ENCODE measurements around the gene SNX24. TPM values are rescaled to one million over a fixed set of nuclear protein-coding genes. Genes with fewer than 3 reads are reported as not detected.

Gene SNX24
- polyA plus RNA-seq, 3 donors = 4.8 to 13.0 (median 5.0) TPM

- 1% methylated on average over 35 to 40 of the region's 40 CpGs for WGBS, 3 donors
- no peak overlapping the region for H3K27ac ChIP-seq (ENCODE audit: low read depth, low read length)
These were observed 190.5 kb downstream of the SNX24 start for GRCh38 chr5:123035918-123036390.

GRCh38 chr5:123036391-123037103, 191.1 kb downstream of the SNX24 start, which contains the start of gene PPIC:
Gene PPIC (minus strand): TSS chr5:123036725. CDS start chr5:123036625, 100 bp downstream.
- 0 to 1% (median 0%) methylated on average over 79 to 84 of the region's 84 CpGs for WGBS, 3 donors
- no peak within 1 kb of the TSS for H3K27ac ChIP-seq (ENCODE audit: low read depth, low read length)

DNA sequence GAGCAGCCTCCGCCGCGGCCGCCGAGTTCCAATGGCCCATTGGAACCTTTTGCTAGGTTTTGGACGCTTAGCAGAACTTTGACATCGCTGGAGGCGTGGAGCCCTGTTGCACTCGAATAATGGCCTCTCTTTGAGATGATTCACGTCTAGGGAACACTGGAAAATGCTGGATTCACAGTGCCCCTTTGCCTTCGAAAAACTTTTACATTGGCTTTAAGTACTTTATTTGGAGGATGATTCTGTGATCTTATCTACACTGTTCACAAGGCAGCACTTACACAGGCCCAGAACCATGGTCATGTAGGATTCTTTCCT, 191.6 kb downstream of the SNX24 start:
- WGBS, 3 donors = 0 to 1% (median 1%) methylated on average over 11 of the region's 11 CpGs
- H3K27ac ChIP-seq (ENCODE audit: low read depth, low read length) = no peak overlapping the region

GRCh38 chr5:123039673-123040072, 194.3 kb downstream of the SNX24 start:
- H3K27ac ChIP-seq (ENCODE audit: low read depth, low read length) = no peak overlapping the region

- no peak overlapping the region for H3K27ac ChIP-seq (ENCODE audit: low read depth, low read length)
- 80 to 85% (median 83%) methylated on average over 7 of the region's 7 CpGs for WGBS, 3 donors
These were observed 199.7 kb downstream of the SNX24 start for GRCh38 chr5:123044926-123045617.

- H3K27ac ChIP-seq (ENCODE audit: low read depth, low read length) = no peak overlapping the region
These were observed 200.8 kb downstream of the SNX24 start for GRCh38 chr5:123046222-123046621.

GRCh38 chr5:123047706-123048105, 202.3 kb downstream of the SNX24 start:
- H3K27ac ChIP-seq (ENCODE audit: low read depth, low read length) = no peak overlapping the region
- WGBS, 3 donors = 82 to 92% (median 88%) methylated on average over 1 of the region's 1 CpG

More at GRCh38 chr5:123046222-123046621, 200.8 kb downstream of the SNX24 start:
- 83 to 86% (median 84%) methylated on average over 4 of the region's 4 CpGs for WGBS, 3 donors

DNA sequence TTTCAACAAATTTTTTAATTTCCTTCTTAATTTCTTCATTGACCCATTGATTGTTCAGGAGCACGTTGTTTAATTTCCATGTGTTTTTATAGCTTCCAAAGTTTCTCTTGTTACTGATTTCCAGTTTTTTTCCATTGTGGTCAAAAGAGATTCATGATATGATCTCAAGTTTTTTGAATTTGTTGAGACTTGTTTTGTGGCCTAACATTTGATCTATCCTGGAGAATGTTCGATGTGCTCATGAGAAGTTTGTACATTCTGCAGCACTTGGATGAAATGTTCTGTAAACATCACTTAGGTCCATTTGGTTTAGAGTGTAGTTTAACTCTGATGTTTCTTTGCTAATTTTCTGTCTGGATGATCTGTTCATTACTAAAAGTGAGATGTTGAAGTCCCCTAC, 205.8 kb downstream of the SNX24 start:
- 88 to 93% (median 91%) methylated on average over 2 of the region's 2 CpGs for WGBS, 3 donors
- H3K27ac ChIP-seq (ENCODE audit: low read depth, low read length) = no peak overlapping the region

Other genes with a start within 250 kb of the SNX24 start
- gene SNX2, start 70.5 kb upstream of the SNX24 start, polyA plus RNA-seq = 10 to 100 TPM; 26.7 to 68.6 (median 42.1) TPM
- 10 to 100 TPM; 22.5 to 34.6 (median 33.6) TPM for gene PPIC, start 191.1 kb downstream of the SNX24 start, polyA plus RNA-seq
- 1 to 10 TPM in 1 of 3 donors, under 1 TPM in 2; 0.10 to 1.2 (median 0.55) TPM for gene PRDM6, start 243.6 kb downstream of the SNX24 start, polyA plus RNA-seq